GDM1 (cell line): Measurements from ENCODE around the gene ZNF670.
"Not testable (repeated sequence)": the region's sequence is repeated elsewhere in the genome, so short reads cannot be mapped to it uniquely, and the experiment has no call there.

Source experiments
- DNase-seq: peaks from one replicate; lab custom pipeline; 2025; lab: John Stamatoyannopoulos, UW

Gene ZNF670

DNA sequence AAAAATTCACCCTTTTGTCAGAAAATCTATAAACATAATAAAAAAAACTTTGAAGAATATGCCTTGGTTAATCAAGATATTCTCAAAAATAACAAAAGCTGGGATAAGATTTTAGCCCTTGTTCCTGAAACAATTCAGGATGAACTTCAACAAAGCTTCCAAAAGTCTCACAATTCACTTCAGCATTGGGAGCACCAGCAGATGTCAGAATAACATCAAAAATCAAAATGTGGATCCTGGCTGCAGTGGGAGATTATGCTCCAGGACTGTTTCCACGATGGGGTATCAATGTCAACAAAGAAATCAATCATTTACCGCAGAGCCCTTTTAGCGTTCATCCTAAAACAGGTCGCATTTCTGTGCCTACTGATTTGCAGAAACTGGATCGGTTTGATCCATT lies 35.2 kb downstream of the ZNF670 start:
- DNase-seq: no peak

DNA sequence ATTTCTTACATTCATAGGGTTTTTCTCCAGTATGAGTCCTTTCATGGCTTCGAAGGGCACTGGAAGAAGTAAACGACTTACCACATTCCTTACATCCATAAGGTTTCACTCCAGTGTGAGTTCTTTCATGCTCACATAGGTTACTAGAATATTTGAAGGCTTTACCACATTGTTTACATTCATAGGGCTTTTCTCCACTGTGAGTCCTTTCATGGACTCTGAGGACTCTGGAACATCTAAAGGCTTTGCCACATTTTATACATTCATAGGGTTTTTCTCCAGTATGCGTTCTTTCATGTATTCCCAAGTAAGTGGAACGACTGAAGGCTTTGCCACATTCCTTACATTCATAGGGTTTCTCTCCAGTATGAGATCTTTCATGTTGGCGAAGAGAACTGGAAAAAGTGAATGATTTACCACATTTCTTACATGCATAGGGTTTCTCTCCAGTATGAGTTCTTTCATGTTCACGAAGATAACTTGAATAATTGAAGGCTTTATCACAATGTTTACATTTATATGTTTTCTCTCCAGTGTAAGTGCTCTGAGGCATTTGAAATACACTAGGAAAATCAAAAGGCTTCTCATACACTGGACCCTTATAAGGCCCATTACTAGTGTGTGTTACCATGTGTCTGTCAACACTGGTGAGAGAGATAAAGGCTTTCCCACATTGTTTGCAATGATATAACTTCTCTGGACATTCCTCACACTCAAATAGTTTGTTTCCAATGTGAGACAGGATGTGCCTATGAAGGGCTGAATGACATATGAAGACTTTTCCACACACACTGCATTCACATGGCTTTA lies 40.9 kb downstream of the ZNF670 start:
- no peak for DNase-seq

DNA sequence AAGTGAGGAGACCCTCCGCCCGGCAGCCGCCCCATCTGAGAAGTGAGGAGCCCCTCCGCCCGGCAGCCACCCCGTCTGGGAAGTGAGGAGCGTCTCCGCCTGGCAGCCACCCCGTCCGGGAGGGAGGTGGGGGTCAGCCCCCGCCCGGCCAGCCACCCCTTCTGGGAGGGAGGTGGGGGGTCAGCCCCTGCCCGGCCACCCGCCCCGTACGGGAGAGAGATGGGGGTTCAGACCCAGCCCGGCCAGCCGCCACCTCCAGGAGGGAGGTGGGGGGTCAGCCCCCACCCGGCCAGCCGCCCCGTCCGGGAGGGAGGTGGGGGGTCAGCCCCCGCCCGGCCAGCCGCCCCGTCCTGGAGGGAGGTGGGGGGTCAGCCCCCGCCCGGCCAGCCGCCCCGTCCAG lies 46.3 kb downstream of the ZNF670 start:
- DNase-seq: not testable (repeated sequence)
